B cell (primary cell): ENCODE measurements around the gene TMEM109. TPM values are rescaled to one million over a fixed set of nuclear protein-coding genes. Genes with fewer than 3 reads are reported as not detected.
A peak's percentile ranks its signal among the peaks of the same experiment; 100 is the strongest.

Source experiments
- ATAC-seq: fragments of 200-7000 bp; cut with Tn5 transposase; one replicate; pipeline ENCODE4 v1.10.0; 2021; ENCODE audit warnings: low read depth, mild to moderate bottlenecking, moderate number of reproducible peaks, moderate library complexity
- CTCF ChIA-PET: fragments of 350-600 bp; sonication (Branson Sonifier 250); formaldehyde crosslinking; loops from one replicate; lab custom pipeline; 2021; ENCODE audit warnings: antibody characterized with exemption, inconsistent platforms; lab: Charles Lee
- POLR2A ChIA-PET: fragments of 350-600 bp; sonication (Branson Sonifier 250); formaldehyde crosslinking; loops from one replicate; lab custom pipeline; 2021; ENCODE audit warnings: antibody characterized with exemption; lab: Charles Lee
- DNase-seq: peaks from one replicate; pipeline ENCODE4 v3.0.0; 2013
- H2AFZ ChIP-seq: 2 replicates; pipeline ENCODE4 v1.6.1; 2012; ENCODE audit warnings: mild to moderate bottlenecking, low read depth, low read length; ENCODE audit not compliant: insufficient read depth, poor library complexity, severe bottlenecking
- H3K27ac ChIP-seq, 2 donors: 1 replicate in 1 of 2; 2 replicates in 1 of 2; pipeline ENCODE4 v1.5.1; 2012 to 2013; ENCODE audit warnings: low read length in 2 of 2, mild to moderate bottlenecking in 2 of 2, moderate library complexity in 1 of 2
- H3K27me3 ChIP-seq, 4 experiments: fragments of 200-600 bp in 1 of 4; sonication (generic) in 1 of 4; replicated peaks in 1 of 4; 1 replicate in 2 of 4; 2 replicates in 2 of 4; pipeline versions ENCODE4 v1.6.1 to v1.7.0; 2013 to 2016; ENCODE audit warnings: low read length in 3 of 4, mild to moderate bottlenecking in 2 of 4, mixed read lengths in 1 of 4, moderate library complexity in 1 of 4; ENCODE audit not compliant: insufficient read depth in 4 of 4, control insufficient read depth in 3 of 4; ENCODE audit errors: control extremely low read depth in 1 of 4
- H3K36me3 ChIP-seq, 2 experiments: replicated peaks in 1 of 2; 1 replicate in 1 of 2; 2 replicates in 1 of 2; pipeline versions ENCODE4 v1.6.1 to v1.7.1; 2013; ENCODE audit warnings: low read length in 1 of 2; ENCODE audit not compliant: insufficient read depth in 2 of 2, control insufficient read depth in 1 of 2; ENCODE audit errors: control extremely low read depth in 1 of 2, extremely low read depth in 1 of 2
- H3K4me1 ChIP-seq, 2 donors: fragments of 200-600 bp in 1 of 2; sonication (generic) in 1 of 2; 1 replicate in 1 of 2; 2 replicates in 1 of 2; pipeline versions ENCODE4 v1.5.1 to v1.6.1; 2013 to 2017; ENCODE audit warnings: low read length in 2 of 2; ENCODE audit not compliant: control insufficient read depth in 2 of 2, insufficient read depth in 2 of 2
- H3K4me2 ChIP-seq: replicated peaks from 2 replicates; pipeline ENCODE3; 2012; ENCODE audit warnings: mild to moderate bottlenecking, low read depth, low read length; ENCODE audit not compliant: poor library complexity, severe bottlenecking
- H3K4me3 ChIP-seq, 5 experiments: fragments of 200-600 bp in 1 of 5; sonication (generic) in 1 of 5; 1 replicate in 3 of 5; 2 replicates in 2 of 5; pipeline versions ENCODE4 v1.5.1 to v1.7.0; 2011 to 2016; ENCODE audit warnings: low read length in 4 of 5, mild to moderate bottlenecking in 4 of 5, low read depth in 2 of 5, control low read depth in 1 of 5, moderate library complexity in 1 of 5; ENCODE audit not compliant: insufficient read depth in 1 of 5; ENCODE audit errors: control extremely low read depth in 1 of 5, extremely low read depth in 1 of 5
- H3K79me2 ChIP-seq: fragments of 200-600 bp; sonication (generic); one replicate; pipeline ENCODE4 v1.6.0; 2016; ENCODE audit warnings: low read length; ENCODE audit not compliant: control insufficient read depth, insufficient read depth
- H3K9ac ChIP-seq: fragments of 200-600 bp; sonication (generic); 2 replicates; pipeline ENCODE4 v1.6.1; 2017; ENCODE audit warnings: mild to moderate bottlenecking, low read length, moderate library complexity
- H3K9me3 ChIP-seq, 3 donors: one replicate each; pipeline versions ENCODE4 v1.6.1 to v1.7.1; 2013; ENCODE audit warnings: low read length in 2 of 3; ENCODE audit not compliant: control insufficient read depth in 2 of 3, insufficient read depth in 1 of 3; ENCODE audit errors: control extremely low read depth in 1 of 3
- H4K20me1 ChIP-seq: 2 replicates; pipeline ENCODE4 v1.6.0; 2012; ENCODE audit warnings: mild to moderate bottlenecking, low read length; ENCODE audit not compliant: insufficient read depth, control insufficient read depth, poor library complexity, severe bottlenecking
- H3K27ac Mint-ChIP-seq: one replicate; pipeline ENCODE4 v1.8.0; 2021; ENCODE audit warnings: mixed read lengths
- H3K27me3 Mint-ChIP-seq: one replicate; pipeline ENCODE4 v1.8.0; 2021; ENCODE audit warnings: mixed read lengths
- H3K4me1 Mint-ChIP-seq: one replicate; pipeline ENCODE4 v1.8.0; 2021; ENCODE audit warnings: mixed read lengths
- H3K4me3 Mint-ChIP-seq: one replicate; pipeline ENCODE4 v1.8.0; 2021; ENCODE audit warnings: mixed read lengths
- H3K9me3 Mint-ChIP-seq: one replicate; pipeline ENCODE4 v1.8.0; 2022; ENCODE audit warnings: mixed read lengths; ENCODE audit not compliant: insufficient read depth
- CTCF ChIP-seq: fragments of 200-600 bp; IDR thresholded peaks from one replicate; pipeline ENCODE4 v1.8.0; 2022; ENCODE audit warnings: antibody characterized with exemption, mild to moderate bottlenecking
- EZH2 ChIP-seq: IDR thresholded peaks from 2 replicates; pipeline ENCODE4 v1.6.1; 2012; ENCODE audit warnings: borderline replicate concordance, low read depth, mild to moderate bottlenecking, moderate library complexity, low read length; ENCODE audit not compliant: insufficient read depth, poor library complexity, severe bottlenecking
- WGBS: methylation state at CpG from one replicate; pipeline ENCODE4 v1.1.5; 2013; ENCODE audit warnings: missing lambda C conversion rate; ENCODE audit not compliant: insufficient coverage; 5-methylcytosine and 5-hydroxymethylcytosine counted together
- intact Hi-C: fragments of 100-400 bp; cut with micrococcal nuclease; formaldehyde crosslinking; loops from one replicate; pipeline ENCODE4 v1.10.0; 2022
- polyA plus RNA-seq: library from polyadenylated mRNA; depleted of rRNA; stranded (reverse); fragments of >200 nt; gene quantifications from 2 replicates; pipeline ENCODE4 v1.2.3, GENCODE V29; 2012
- total RNA-seq, 2 donors: library from RNA; stranded (reverse); fragments of 120-200 nt in 1 of 2; gene quantifications; 1 replicate in 1 of 2; 2 replicates in 1 of 2; pipeline versions ENCODE4 v1.2.3 to v1.2.4, GENCODE V29; 2013 to 2022

Gene TMEM109
- total and polyA plus RNA-seq, 2 donors (not counting 1 experiment from before 2014, with no cell fraction given), result 32.0 to 99.4 TPM

- H3K9me3 Mint-ChIP-seq, result no peaks in the 10 kb centered on the region
- Histone ChIP-seq H3K79me2 (peaks cover 24% of the 10 kb centered on the region), H3K4me3 (peak within 1 kb of the TSS in 4 of 5 experiments; percentile 41 to 60 (median 46)), H2AFZ (peak within 1 kb of the TSS; percentile 78), H3K4me1 (peaks cover 27 to 32% of the 10 kb centered on the region in 2 donors), H3K9ac (peak within 1 kb of the TSS; percentile 50), H3K36me3 (no peaks in the 10 kb centered on the region), H3K27me3 (no peaks in the 10 kb centered on the region), H3K27ac (peak within 1 kb of the TSS; percentile 53 to 64), H3K4me2 (peak within 1 kb of the TSS; percentile 73), H4K20me1 (no peaks in the 10 kb centered on the region), H3K9me3 (peaks cover 0 to 4% (median 1%) of the 10 kb centered on the region in 3 donors)
- intact Hi-C loops, result loop anchor here (2.0 kb wide), 1 partner anchor 19 kb away; the partner anchor contains the start of gene SLC15A3
- ChIA-PET POLR2A (interaction anchor here (1.0 to 2.3 kb wide), 3 partner anchors 56 to 100 kb away, joined by 4 to 10 read pairs (median 4); no protein-coding TSS in a partner anchor), CTCF (interaction anchor here (0.6 to 6.0 kb wide), 14 partner anchors 12 to 422 kb away, joined by 3 to 53 read pairs (median 3); no protein-coding TSS in a partner anchor)
- H3K4me1 Mint-ChIP-seq, result peaks cover 34% of the 10 kb centered on the region
- peak within 1 kb of the TSS; percentile 71 for H3K27ac Mint-ChIP-seq
- H3K4me3 Mint-ChIP-seq, result peak within 1 kb of the TSS; percentile 79
- TF ChIP-seq CTCF (no peak), EZH2 (no peak)
- WGBS, result 15% methylated on average over 15 of the region's 16 CpGs
- ATAC-seq, result peak; percentile 67
- DNase-seq, result peak; percentile 67
- no peaks in the 10 kb centered on the region for H3K27me3 Mint-ChIP-seq
Observed at GRCh38 chr11:60971520-60971919, 57.6 kb downstream of the TMEM109 start, which contains the start of gene CD6. TSS of gene CD6 (plus strand) at chr11:60971680. CDS start at chr11:60971866, 186 bp downstream.
